GM04504 (cell line): ENCODE measurements around the gene CDK14.

Source experiments
- DNase-seq: peaks from one replicate; pipeline ENCODE4 v3.0.0-alpha.2; 2012; ENCODE audit warnings: low read depth

CDK14 gene

DNA sequence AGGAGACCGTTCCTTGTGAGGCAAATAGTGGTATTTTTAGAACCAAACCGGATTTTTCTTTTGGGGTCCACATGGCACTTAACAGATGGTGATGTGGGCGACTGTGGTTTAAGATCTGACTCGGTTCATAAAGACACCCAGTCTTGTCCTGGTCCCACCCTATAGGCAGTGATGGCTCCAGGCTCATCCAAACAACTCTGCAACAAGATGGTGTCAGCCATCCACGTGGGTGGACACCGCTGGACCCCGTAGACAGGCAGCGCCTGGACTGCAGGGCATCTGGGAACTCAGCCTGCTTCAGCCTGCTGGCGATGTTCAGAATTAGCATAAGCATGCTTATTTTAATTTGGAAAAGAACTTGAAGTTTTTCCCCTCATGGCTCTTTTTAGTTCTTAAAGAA, 409.7 kb downstream of the CDK14 start:
- no peak for DNase-seq

DNA sequence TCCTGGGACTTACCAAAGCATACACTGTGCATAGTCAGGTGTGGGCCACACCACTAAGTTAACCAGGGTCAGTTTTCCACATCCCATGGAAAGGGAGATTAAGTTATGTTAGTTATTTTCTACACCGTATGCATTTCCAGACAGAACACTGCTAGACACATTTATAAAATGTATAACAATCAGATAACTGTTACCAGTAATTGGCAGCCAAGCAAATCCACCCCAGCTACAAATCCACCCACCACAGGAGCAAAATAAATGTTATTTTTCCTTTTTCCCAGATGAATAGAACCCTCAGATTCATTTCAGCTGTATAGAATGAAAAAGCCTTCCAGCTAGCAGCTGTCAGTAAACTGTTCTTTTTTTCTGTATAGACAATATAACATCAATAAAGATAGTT, 411.2 kb downstream of the CDK14 start:
- DNase-seq: no peak

DNA sequence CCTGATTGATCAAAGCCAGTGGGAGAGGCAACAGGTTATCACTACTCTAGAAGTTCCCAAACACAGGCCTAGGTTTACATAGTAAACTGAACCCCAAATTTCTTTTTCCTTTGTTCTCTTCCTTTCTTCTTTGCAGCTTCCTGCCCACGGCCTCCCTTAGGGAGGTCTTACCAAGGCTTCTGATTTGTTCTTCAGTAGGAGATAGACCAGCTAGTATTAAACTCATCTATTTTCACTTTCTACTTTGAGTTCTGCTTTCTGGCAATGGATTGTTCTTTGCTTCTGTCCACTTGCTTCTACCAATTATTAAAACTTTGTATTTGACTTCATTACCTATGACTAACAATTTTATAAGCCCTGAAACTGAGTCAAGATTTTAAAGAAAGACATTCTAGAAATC, 417.0 kb downstream of the CDK14 start:
- DNase-seq: no peak

DNA sequence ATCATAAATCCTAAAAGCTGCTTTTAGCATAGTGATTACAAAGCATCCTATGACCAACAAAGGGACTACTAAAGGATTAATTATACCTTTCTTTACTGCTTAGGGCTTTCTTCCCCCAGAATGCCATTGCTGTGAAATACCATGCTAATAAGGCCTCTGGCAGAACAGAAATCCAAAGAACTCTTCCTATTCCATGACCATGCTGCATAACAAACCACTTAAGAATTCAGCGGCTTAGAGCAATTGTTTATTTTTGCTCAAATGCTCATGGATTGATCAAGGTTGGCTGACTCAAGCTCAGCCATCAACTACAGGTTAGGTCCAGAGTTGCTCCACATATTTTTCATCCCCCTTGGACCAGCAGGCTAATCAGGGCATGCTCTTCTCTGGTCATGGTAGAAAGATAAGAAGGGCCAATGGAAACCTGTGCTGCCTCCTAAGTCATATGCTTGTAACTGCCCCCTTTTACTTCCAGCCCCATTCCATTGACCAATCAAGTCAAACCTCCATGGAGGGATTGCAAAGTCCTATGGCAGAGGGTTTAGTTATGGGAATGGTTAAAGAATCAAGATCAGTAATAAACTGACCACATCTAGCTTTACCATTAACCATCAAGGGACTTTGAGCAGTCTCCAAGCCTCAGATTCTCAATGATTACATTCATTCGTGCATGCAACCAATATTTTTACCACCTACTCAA, 423.7 kb downstream of the CDK14 start:
- no peak for DNase-seq

DNA sequence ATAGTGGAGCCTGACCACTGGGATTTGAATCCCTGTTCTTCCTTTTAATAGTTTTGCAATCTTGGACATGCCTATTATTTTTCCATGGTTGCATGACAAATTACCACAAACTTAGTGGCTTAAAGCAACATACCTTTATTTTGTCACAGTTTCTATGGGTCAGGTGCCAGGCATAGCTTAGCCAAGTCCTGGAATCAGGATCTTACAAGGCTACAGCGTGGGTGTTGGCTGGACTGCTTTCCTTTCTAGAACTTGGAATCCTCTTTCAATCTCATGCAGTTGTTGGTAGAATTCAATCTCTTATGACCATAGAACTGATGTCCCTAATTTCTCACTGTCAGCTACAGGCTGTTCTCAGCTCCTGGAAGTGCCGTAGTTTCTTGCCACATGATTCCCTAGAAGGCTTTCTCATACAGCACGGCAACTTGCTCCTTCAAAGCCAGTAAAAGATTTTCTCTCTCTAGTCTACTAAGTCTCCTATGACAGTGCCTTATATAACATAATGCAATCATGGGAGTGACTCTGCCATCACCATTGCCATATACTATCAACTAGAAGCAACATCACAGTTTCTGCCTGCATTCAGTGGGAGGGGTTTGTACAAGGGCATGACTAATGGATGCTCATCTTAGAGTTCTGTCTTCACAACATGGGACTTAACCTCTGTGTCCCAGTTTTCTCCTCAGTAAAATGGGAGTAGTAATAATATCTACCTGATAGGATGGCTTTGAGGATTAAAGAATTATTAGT, 424.7 kb downstream of the CDK14 start:
- DNase-seq: no peak

DNA sequence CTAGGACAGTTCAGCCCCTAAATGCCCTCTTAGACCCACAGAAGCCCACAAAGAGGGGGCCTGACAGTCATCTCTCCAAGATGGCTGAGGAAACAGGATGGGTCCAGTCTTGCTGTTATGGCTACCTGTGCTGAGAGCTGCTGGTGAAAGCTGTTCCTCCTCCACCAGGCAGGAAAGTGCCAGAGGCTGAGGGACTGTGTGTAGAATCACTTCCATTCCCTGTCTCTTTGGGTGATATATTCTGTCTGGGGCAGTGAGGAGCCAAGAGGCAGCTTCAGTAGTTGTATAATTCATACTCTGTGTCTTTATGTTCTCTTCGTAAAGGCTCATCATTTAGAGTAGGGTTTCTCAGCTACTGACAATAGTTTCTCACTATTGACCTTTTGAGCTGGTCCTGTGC, 425.8 kb downstream of the CDK14 start:
- DNase-seq: no peak

DNA sequence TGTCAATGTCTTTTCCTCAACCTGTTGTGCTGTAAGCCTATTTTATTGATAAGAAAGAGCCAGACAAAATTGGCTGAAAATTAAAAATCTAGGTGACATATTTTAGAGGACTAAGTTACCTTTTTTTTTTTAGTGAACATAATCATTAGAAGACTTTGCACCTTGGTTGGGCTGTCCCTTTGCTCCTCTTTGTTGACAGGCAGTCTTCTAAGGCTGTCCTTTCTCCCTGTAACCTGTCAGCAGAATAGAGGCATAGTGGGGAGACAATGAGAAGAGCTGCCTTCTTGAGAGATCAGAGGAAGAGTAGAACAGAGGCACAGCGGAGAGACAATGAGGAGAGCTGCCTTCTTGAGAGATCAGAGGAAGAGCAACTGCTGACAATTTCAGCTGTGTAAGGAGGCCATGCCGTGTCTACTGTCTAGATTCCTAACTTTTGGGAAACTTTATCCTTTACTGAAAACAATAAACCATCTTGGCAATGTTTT, 429.8 kb downstream of the CDK14 start:
- no peak for DNase-seq

DNA sequence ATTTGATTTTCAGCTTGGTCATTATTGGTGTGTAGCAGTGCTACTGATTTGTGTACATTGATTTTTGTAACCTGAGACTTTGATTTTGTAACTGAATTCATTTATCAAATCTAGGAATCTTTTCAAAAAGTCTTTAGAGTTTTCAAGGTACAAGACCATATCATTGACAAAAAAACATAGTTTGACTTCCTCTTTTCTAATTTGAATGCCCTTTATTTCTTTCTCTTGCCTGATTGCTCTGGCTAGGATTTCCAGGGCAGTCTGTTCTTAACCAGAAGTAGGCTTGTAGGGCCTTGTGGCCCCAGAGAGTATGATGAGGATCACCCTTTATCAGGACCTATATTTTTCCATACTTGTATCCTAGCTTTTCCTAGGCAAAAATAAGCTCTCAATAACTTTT, 433.6 kb downstream of the CDK14 start:
- no peak for DNase-seq

DNA sequence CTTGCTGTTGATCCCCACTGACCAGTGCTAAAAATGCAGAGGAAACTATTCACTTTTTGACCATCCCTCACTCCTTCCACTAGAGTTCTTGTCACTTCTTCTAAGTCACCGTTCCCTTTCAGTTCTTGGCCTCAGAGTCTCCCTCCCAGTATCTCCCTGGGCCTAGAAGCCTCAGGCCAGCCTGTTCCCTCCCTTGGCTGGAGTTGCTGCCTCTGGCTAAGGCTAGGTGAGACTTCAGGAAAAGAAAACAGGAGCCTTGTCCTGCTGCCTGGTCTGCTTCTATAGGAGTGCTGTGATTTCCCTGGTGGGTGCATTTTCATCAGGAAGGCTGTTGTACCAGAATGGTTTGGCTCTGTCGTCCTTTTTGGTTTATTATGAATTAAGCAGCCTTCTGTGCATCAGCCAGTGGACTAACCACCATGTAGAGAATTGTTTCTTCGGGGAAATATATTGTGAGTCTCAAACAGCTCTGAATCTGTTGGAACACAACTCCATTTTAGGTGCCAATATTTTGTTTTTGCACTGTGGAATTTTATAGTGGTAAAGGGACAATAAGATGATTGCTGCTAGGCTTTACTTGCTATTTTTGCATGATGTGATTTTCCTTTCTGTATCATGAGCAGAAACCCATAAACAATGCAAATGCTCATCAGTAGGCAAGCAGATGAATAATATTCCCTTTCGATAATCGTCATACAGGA, 434.7 kb downstream of the CDK14 start:
- no peak for DNase-seq

DNA sequence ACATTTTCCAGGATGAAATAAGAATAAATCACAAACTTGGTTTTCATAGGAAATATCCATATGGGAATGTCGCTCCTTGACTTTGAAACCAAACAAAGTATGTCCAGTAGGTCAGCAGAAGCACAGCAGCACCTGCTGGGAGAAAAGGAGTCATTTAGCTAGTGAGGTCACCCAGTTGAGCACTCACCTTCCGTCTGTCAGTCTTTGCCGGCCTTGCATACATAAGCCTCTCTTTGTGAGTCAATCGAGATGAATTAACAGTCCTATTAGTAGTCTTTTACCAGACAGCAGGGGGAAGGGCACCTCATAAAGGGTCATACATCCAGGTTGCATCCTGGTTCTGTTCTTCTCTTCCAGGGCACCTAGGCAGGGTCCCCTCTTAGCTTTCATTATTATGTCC, 435.6 kb downstream of the CDK14 start:
- no peak for DNase-seq

DNA sequence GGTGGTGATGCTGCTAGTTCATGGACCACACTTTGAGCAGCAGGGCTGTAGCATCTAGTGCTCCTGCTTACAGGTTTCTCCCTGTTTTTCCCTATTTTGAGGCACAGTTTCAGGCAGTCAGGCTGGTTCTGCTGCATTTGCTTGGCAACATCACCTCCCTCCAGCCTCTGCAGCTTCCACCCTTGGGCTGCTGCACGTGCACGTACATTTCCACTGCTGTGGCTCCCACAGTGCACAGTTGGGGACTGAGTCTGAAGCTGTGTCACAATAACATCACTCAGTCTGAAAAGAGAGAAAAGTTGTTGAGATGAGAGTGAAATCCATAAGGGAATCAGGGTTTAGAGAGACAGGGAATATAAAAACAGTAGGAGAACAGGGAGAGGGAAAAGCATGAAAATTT, 437.5 kb downstream of the CDK14 start:
- DNase-seq: no peak

DNA sequence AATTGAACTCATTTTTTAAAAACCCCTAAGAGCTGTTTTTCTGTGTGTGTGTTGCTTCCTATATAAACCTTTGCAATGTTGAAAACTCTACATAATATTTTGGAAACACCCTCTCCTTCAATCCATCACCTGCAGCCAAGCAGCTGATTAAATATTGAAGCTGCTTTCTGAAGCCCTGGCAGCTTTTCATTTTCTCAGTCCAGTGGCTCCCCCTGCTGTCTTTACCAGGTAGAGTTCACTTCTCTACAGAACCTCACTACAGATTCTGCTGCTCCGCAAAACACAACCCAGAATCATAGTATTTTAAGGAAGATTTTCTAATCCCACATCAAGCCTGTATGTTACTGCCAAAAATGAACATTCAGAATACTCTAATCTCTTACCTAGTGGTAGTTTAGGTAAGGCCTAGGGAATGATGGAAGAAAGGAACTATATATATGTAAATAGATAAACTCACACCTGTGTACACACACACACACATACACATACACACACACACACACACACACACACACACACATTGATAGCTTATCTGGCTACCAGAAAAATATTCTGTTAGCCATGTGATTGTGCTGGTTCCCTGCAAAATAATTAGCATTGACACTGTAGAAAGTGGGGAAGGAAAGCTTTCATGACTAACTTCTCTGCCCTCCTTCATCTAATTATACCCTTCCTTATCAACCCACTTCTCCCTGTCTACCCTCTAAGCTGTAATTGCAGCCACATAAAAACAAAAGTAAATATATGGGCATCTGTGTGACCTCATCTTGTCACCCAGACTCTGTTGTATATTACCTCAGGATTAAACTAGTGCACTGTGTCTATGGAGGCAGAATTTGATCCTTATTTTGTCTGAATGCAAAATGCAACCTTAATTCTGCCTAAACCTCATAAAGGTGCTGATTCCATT, 438.6 kb downstream of the CDK14 start:
- peak; percentile 41 for DNase-seq

DNA sequence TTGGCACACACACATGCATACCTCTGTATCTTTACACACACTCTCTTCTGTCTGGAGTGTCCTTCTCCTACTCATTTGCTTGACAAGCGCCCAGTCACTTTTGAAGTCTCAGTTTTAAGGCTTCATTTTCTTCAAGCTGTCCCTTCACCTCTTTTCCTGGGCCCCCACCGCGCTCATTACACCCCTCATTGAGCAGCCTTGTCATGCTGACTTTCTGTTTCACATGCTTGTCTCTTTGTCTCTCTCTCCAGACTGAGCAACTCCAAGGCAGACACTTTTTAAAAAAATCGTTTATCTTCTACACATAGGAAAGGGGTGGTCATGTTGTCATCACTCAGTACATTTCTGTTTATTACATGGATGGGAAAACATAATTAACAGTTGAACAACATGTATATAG, 442.9 kb downstream of the CDK14 start:
- DNase-seq: no peak

DNA sequence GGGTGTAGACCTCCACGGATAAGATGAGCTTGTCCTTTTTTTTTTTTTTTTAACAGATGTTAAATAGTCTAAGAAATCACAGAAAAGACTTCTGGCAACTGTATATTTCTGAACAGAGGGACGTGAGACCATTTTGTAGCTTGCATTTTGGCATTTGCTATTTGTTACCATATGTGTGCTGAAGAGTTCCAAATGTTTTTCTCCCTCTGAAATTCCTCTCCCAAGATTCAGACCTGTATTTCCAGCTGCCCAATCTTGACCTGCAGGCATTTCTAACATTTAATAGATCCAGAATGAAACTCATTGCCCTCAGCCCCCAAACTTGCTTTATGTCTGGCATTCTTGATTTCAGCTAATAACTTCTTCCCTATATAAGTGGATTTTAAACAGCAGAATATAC, 445.0 kb downstream of the CDK14 start:
- DNase-seq: no peak

DNA sequence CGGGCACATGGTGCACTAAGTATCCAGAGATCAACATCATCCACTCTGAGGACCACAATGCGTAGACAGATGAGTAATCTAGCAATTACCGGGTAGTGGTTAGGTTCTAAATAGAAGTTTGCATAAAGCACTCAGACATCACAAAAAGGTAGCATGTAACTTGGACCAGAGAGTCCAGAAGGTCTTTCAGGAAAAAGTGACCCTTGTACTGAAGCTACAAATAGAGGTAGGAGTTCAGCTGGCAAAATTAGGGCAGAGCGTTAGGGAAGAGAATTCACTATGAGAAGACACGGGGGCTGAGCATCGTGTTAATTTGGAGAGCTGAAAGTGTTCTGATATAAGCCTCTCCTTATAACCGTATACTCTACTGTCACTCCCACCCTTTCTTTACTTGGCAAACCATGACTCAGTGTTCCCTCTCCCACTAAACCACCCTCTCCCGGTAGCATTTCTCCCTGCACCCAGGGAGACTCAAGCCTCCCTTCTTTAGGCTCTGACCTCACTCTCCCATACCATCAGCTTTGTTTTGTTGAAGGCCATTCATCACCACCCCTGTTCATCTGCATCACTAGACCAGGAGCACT, 445.9 kb downstream of the CDK14 start:
- no peak for DNase-seq

DNA sequence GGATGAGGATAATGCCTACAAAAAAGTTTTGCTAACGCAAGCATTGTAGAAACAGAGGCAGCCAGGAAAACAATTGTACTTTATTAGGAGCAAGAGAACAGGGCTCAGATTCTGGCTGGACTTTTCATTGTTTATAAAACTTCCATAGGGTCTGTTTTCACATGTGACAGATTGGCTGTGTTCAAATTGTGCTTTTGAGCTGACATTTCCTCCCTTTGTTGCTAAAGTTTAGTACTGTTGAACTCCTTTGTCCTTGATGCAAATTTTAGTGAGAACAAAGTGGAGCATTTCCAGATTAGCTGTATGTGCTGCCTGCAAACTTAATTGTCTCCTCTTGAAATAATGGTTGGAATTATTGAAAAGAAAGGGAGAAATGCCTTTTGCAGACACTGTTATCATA, 447.1 kb downstream of the CDK14 start:
- no peak for DNase-seq

DNA sequence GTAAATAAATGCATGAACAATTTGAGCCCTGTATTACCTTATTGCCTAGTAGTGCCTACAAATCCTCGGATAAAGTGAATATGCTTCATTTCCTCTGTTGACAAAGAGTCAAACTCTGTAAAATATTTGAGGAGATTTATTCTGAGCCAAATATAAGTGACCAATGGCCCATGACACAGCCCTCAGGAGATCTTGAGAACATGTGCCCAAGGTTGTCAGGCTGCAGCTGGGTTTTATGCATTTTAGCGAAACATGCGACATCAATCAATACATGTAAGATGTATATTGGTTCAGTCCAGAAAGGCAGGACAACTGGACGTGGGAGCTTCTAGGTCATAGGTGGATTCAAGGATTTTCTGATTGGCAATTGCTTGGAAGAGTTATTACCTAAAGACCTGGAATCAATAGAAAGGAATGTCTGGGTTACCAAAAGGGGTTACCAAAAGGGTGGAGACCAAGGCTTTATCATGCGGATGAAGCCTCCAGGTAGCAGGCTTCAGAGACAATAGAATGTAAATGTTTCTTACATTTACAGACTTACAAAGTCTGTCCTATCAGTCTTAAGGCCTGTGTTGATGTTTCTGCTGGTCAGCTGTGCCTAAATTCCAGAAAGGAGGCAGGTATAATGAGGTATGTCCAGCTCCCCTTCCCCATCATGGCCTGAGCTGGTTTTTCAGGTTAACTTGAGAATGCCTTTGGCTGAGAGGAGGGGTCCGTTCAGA, 448.0 kb downstream of the CDK14 start:
- no peak for DNase-seq

DNA sequence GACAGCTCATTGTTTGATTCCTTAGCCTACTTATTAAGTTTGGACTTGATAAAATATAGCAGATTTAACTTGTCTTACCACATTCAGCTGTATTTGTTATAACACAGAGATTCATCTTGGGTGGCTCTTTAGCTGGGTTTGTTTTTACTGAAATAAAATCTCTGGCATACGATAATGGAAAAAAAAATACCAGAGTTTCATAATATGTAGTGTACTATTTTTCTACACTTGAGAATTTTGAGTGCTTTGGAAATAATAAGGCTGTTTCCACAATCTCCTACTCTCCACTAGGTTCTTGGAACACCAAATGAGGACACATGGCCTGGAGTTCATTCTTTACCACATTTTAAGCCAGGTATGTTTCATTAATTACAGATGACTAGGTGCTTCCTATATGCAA, 449.5 kb downstream of the CDK14 start:
- no peak for DNase-seq

DNA sequence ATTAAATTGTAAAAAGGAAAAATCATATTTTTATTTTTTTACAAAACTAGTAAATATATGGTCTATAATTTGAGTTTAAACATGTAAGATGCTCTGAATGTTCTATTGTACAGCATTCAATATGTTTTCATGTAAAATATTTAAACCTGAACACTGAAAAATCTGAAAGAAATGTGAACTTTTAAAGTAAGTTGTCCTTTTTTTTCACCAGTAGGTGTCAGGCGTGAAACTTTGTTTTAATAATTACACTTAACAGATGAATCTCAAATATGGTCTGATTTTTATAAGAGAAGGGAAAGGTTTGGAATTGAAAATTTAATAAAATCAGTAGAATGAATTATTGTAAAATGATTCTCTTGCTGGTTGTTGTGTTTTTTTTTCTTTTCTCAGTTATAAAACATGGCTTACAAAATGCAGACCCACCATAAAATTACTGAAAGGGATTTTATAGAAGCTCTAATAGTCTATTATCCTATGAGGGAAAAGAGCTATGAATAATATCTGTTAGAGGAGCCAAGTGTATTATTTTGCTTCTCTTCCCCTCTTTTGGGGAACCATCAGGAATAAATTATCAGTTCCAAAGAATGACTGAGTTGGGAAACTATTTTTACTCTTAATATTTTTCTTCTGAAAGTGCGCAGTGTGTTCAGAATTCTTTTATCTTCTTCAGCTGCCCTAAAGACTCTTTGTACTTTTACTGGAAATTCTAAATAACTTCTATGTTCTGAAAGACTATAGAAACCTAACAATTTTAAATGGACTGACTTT, 450.4 kb downstream of the CDK14 start:
- DNase-seq: no peak

DNA sequence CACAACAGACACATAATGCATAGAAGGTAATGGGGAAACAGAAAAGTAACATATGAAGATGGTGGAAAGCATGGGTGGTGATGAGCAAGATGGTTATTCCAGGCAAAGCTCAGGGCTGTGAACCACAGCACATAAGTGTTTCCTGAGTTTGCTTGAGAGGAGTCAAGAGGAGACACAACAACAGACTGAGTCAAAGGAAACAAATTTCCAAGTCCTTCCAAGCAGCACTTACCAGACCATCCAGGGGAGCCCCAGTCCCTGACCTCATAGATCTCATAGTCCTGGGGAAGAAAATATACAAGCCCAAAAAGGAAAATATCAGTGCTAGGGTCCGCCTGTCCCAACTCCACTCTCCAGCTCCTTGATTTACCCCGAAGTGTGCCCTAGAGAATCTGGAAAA, 451.5 kb downstream of the CDK14 start:
- no peak for DNase-seq
